H9 (cell line): Measurements from ENCODE around the gene DLL3. TPM values are rescaled to one million over a fixed set of nuclear protein-coding genes. Genes with fewer than 3 reads are reported as not detected.

ENCODE experiments used
- DNase-seq: peaks from one replicate; pipeline ENCODE4 v3.0.0-alpha.2; 2017
- H2AFZ ChIP-seq: one replicate; pipeline ENCODE4 v1.6.1; 2013; ENCODE audit warnings: mild to moderate bottlenecking, low read length, control low read depth, moderate library complexity
- H2AK5ac ChIP-seq: 2 replicates; pipeline ENCODE4 v1.6.1; 2013; ENCODE audit warnings: low read length, control low read depth, mixed read lengths; ENCODE audit not compliant: insufficient read length
- H2BK120ac ChIP-seq: one replicate; pipeline ENCODE4 v1.6.1; 2013; ENCODE audit warnings: low read depth, mild to moderate bottlenecking, low read length, control low read depth, inconsistent platforms; ENCODE audit not compliant: poor library complexity, severe bottlenecking
- H2BK12ac ChIP-seq: 2 replicates; pipeline ENCODE4 v1.6.1; 2013; ENCODE audit warnings: low read length, control low read depth, mixed read lengths, low read depth; ENCODE audit not compliant: insufficient read length
- H2BK15ac ChIP-seq: 2 replicates; pipeline ENCODE4 v1.6.1; 2013; ENCODE audit warnings: low read depth, low read length, control low read depth
- H2BK20ac ChIP-seq: one replicate; pipeline ENCODE4 v1.6.1; 2013; ENCODE audit warnings: low read depth, mild to moderate bottlenecking, low read length, control low read depth, inconsistent platforms; ENCODE audit not compliant: poor library complexity, severe bottlenecking
- H2BK5ac ChIP-seq: 2 replicates; pipeline ENCODE4 v1.6.1; 2013; ENCODE audit warnings: low read length, control low read depth, mixed read lengths; ENCODE audit not compliant: insufficient read length
- H3K14ac ChIP-seq: 2 replicates; pipeline ENCODE4 v1.6.1; 2013; ENCODE audit warnings: low read length, control low read depth; ENCODE audit not compliant: insufficient read depth
- H3K18ac ChIP-seq: 2 replicates; pipeline ENCODE4 v1.6.1; 2013; ENCODE audit warnings: low read depth, mild to moderate bottlenecking, mixed read lengths, low read length, control low read depth; ENCODE audit not compliant: insufficient read length
- H3K23ac ChIP-seq: 2 replicates; pipeline ENCODE4 v1.6.1; 2013; ENCODE audit warnings: low read length, control low read depth, mixed read lengths, low read depth; ENCODE audit not compliant: insufficient read length
- H3K23me2 ChIP-seq: 2 replicates; pipeline ENCODE4 v1.6.1; 2013; ENCODE audit warnings: low read depth, mild to moderate bottlenecking, mixed read lengths, low read length, control low read depth; ENCODE audit not compliant: insufficient read length, poor library complexity, severe bottlenecking
- H3K27ac ChIP-seq: 2 replicates; pipeline ENCODE4 v1.5.1; 2013; ENCODE audit warnings: low read length, control low read depth, mixed read lengths, low read depth; ENCODE audit not compliant: insufficient read length
- H3K27me3 ChIP-seq: 2 replicates; pipeline ENCODE4 v1.6.1; 2013; ENCODE audit warnings: low read length, control low read depth, inconsistent platforms; ENCODE audit not compliant: insufficient read depth
- H3K4ac ChIP-seq: 2 replicates; pipeline ENCODE4 v1.6.1; 2013; ENCODE audit warnings: low read depth, mild to moderate bottlenecking, control low read depth, inconsistent platforms, low read length, moderate library complexity
- H3K4me1 ChIP-seq: 2 replicates; pipeline ENCODE4 v1.6.1; 2013; ENCODE audit warnings: low read length, control low read depth, inconsistent platforms; ENCODE audit not compliant: insufficient read depth
- H3K4me2 ChIP-seq: 2 replicates; pipeline ENCODE4 v1.6.1; 2013; ENCODE audit warnings: low read length, control low read depth, mixed read lengths; ENCODE audit not compliant: insufficient read length, insufficient read depth
- H3K56ac ChIP-seq: 2 replicates; pipeline ENCODE4 v1.6.1; 2013; ENCODE audit warnings: low read depth, mild to moderate bottlenecking, mixed read lengths, low read length, control low read depth; ENCODE audit not compliant: insufficient read length
- H3K79me1 ChIP-seq: 2 replicates; pipeline ENCODE4 v1.6.1; 2013; ENCODE audit warnings: low read depth, mild to moderate bottlenecking, moderate library complexity, low read length, control low read depth, inconsistent platforms; ENCODE audit not compliant: insufficient read depth, poor library complexity, severe bottlenecking
- H3K79me2 ChIP-seq: 2 replicates; pipeline ENCODE4 v1.6.1; 2013; ENCODE audit warnings: low read length, control low read depth, inconsistent platforms; ENCODE audit not compliant: insufficient read depth
- H3K9ac ChIP-seq: 2 replicates; pipeline ENCODE4 v1.6.1; 2013; ENCODE audit warnings: low read length, control low read depth, mixed read lengths; ENCODE audit not compliant: insufficient read length; ENCODE audit errors: extremely low read depth
- H3K9me3 ChIP-seq: one replicate; pipeline ENCODE4 v1.6.1; 2013; ENCODE audit warnings: low read depth, low read length, inconsistent platforms; ENCODE audit not compliant: control insufficient read depth
- H3T11ph ChIP-seq: one replicate; pipeline ENCODE4 v1.6.1; 2013; ENCODE audit warnings: mild to moderate bottlenecking, low read length, control low read depth, inconsistent platforms
- H4K20me1 ChIP-seq: one replicate; pipeline ENCODE4 v1.6.1; 2013; ENCODE audit not compliant: control insufficient read depth, insufficient read length, insufficient read depth
- H4K5ac ChIP-seq: 2 replicates; pipeline ENCODE4 v1.6.1; 2013; ENCODE audit warnings: low read depth, mild to moderate bottlenecking, mixed read lengths, low read length, control low read depth; ENCODE audit not compliant: insufficient read length
- H4K8ac ChIP-seq: replicated peaks from 2 replicates; pipeline ENCODE4 v1.6.1; 2013; ENCODE audit warnings: low read length, control low read depth, mixed read lengths, low read depth; ENCODE audit not compliant: insufficient read length
- H4K91ac ChIP-seq: 2 replicates; pipeline ENCODE4 v1.6.1; 2013; ENCODE audit warnings: low read depth, mild to moderate bottlenecking, moderate library complexity, mixed read lengths, low read length, control low read depth; ENCODE audit not compliant: insufficient read length
- H3K27ac Mint-ChIP-seq, 3 experiments: 2 replicates in 2 of 3; 3 replicates in 1 of 3; pipeline ENCODE4 v1.8.0; 2020 to 2021; ENCODE audit warnings: mixed read lengths in 3 of 3, mild to moderate bottlenecking in 1 of 3, moderate library complexity in 1 of 3
- H3K27me3 Mint-ChIP-seq: 2 replicates; pipeline ENCODE4 v1.8.0; 2021; ENCODE audit warnings: low read depth, mild to moderate bottlenecking, moderate library complexity, mixed read lengths
- H3K36me3 Mint-ChIP-seq, 3 experiments: 2 replicates in 2 of 3; 3 replicates in 1 of 3; pipeline ENCODE4 v1.8.0; 2020 to 2021; ENCODE audit warnings: low read depth in 3 of 3, mixed read lengths in 3 of 3; ENCODE audit not compliant: insufficient read depth in 1 of 3
- H3K4me1 Mint-ChIP-seq, 2 experiments: 2 replicates each; pipeline ENCODE4 v1.8.0; 2020; ENCODE audit warnings: mixed read lengths in 2 of 2
- H3K4me3 Mint-ChIP-seq, 2 experiments: 2 replicates in 1 of 2; 3 replicates in 1 of 2; pipeline ENCODE4 v1.8.0; 2020 to 2021; ENCODE audit warnings: mild to moderate bottlenecking in 2 of 2, mixed read lengths in 2 of 2, moderate library complexity in 1 of 2
- H3K9me3 Mint-ChIP-seq, 2 experiments: 2 replicates in 1 of 2; 3 replicates in 1 of 2; pipeline ENCODE4 v1.8.0; 2020; ENCODE audit warnings: mild to moderate bottlenecking in 2 of 2, mixed read lengths in 2 of 2, moderate library complexity in 1 of 2
- CTCF ChIP-seq: fragments of 200-600 bp; sonication (generic); conservative IDR thresholded peaks from 3 replicates; pipeline ENCODE4 v1.8.0; 2021; ENCODE audit warnings: antibody characterized with exemption, mild to moderate bottlenecking
- WGBS: extraction: QIAGEN DNeasy Blood & Tissue Kit; methylation state at CpG from one replicate; pipeline ENCODE4 v1.1.7; 2013; ENCODE audit warnings: missing lambda C conversion rate, low lambda C conversion rate, mixed read lengths; ENCODE audit not compliant: insufficient read length; ENCODE audit errors: extremely low coverage; 5-methylcytosine and 5-hydroxymethylcytosine counted together
- total RNA-seq: library from RNA; stranded (reverse); gene quantifications from 2 replicates; pipeline ENCODE4 v1.2.1, GENCODE V29; 2021

DLL3 gene
- total RNA-seq, 1 experiment from 2014 or later = 2.5 TPM

GRCh38 chr19:39518975-39519374, 20.2 kb downstream of the DLL3 start:
- Histone ChIP-seq H2AK5ac (no peak overlapping the region), H3K23ac (no peak overlapping the region), H2BK5ac (no peak overlapping the region), H2BK20ac (no peak overlapping the region), H3K9me3 (no peaks in the 10 kb centered on the region), H2BK12ac (no peak overlapping the region), H3K23me2 (peaks cover 10% of the 10 kb centered on the region), H3K9ac (no peak overlapping the region), H3K56ac (no peak overlapping the region), H4K5ac (no peak overlapping the region), H3K79me1 (peaks cover 4% of the 10 kb centered on the region), H3K27ac (no peak overlapping the region), H3K27me3 (no peaks in the 10 kb centered on the region), H2AFZ (no peak overlapping the region), H4K20me1 (no peaks in the 10 kb centered on the region), H3K4me2 (peak overlapping the region; percentile 6), H3K79me2 (no peaks in the 10 kb centered on the region; the same call in 1 of the 2 replicates), H2BK120ac (no peak overlapping the region), H3T11ph (no peak overlapping the region), H4K91ac (no peak overlapping the region), H3K14ac (no peak overlapping the region), H3K18ac (no peak overlapping the region), H2BK15ac (no peak overlapping the region), H4K8ac (no peak overlapping the region), H3K4me1 (peaks cover 3% of the 10 kb centered on the region; the same call in 1 of the 2 replicates), H3K4ac (no peak overlapping the region)
- peak overlapping the region; percentile 90 to 91 (median 91) for H3K27ac Mint-ChIP-seq
- WGBS = no CpG with 5 or more reads among the region's 9 CpGs
- peaks cover 12 to 20% (median 19%) of the 10 kb centered on the region in 3 experiments; a peak in 6 of 7 replicates for H3K36me3 Mint-ChIP-seq
- TF ChIP-seq CTCF = no peak
- H3K4me3 Mint-ChIP-seq = peak overlapping the region; percentile 55 to 66; a peak in 4 of 5 replicates
- H3K4me1 Mint-ChIP-seq = peaks cover 26 to 27% of the 10 kb centered on the region in 2 experiments
- H3K27me3 Mint-ChIP-seq = peaks cover 24% of the 10 kb centered on the region
- peak; percentile 65 for DNase-seq
- H3K9me3 Mint-ChIP-seq = no peaks in the 10 kb centered on the region; a peak in 1 of 5 replicates
